ENCODE results near the gene GPR21.

The GPR21 gene

GRCh38 chr9:123000371-123001068 lies 32.9 kb upstream of the GPR21 start:
- no peak overlapping the region for H3K27ac ChIP-seq
- TF ChIP-seq CTCF (conservative IDR thresholded peaks at IDR 0.05), result no peak
- TF ChIP-seq ZFX (IDR thresholded peaks at IDR 0.05), result no peak

- TF ChIP-seq ZFX (IDR thresholded peaks at IDR 0.05), result no peak
- no peak for TF ChIP-seq CTCF (conservative IDR thresholded peaks at IDR 0.05)
- H3K27ac ChIP-seq, result no peak overlapping the region
Measured at GRCh38 chr9:123002754-123003153, 30.7 kb upstream of the GPR21 start.

- no peak overlapping the region for H3K27ac ChIP-seq
- no peak for TF ChIP-seq ZFX (IDR thresholded peaks at IDR 0.05)
- TF ChIP-seq CTCF (conservative IDR thresholded peaks at IDR 0.05), result no peak
Measured at GRCh38 chr9:123003466-123003865, 30.0 kb upstream of the GPR21 start.

- no peak overlapping the region for H3K27ac ChIP-seq
- TF ChIP-seq CTCF (conservative IDR thresholded peaks at IDR 0.05) (no peak), ZFX (IDR thresholded peaks at IDR 0.05) (no peak)
Measured at GRCh38 chr9:123005964-123006363, 27.5 kb upstream of the GPR21 start.

DNA sequence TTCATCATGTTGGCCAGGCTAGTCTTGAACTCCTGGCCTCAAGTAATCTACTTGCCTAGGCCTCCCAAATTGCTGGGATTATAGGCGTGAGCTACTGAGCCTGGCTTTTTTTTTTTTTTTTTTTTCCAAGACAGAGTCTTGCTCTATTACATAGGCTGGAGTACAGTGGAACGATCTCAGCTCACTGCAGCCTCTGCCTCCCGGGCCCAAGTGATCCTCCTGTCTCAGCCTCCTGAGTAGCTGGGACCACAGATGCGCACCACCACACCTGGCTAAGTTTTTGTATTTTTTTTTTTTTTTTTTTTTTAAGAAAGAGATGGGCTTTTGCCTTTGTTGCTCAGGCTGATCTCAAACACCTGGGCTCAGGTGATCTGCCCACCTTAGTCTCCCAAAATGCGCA lies 26.2 kb upstream of the GPR21 start:
- H3K27ac ChIP-seq, result no peak overlapping the region
- TF ChIP-seq CTCF (conservative IDR thresholded peaks at IDR 0.05) (no peak), ZFX (IDR thresholded peaks at IDR 0.05) (no peak)

GRCh38 chr9:123008909-123009308 lies 24.6 kb upstream of the GPR21 start:
- TF ChIP-seq CTCF (conservative IDR thresholded peaks at IDR 0.05) (no peak), ZFX (IDR thresholded peaks at IDR 0.05) (no peak)
- H3K27ac ChIP-seq, result no peak overlapping the region

DNA sequence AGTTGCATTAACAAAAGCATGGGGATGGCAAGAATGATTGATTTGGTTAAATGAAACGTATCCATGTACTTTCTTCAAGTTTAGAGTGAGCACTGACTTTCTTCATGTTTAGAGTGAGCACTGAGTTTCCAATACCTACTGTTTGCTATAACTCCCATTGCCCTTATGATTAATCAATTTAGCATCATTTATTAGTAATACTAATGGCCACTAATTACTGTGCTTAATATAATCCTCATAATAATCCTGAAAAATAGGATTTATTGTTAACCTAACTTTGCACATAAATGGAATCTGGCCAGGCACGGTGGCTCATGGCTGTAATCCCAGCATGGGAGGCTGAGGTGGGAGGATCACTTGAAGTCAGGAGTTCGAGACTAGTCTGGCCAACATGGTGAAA lies 22.1 kb upstream of the GPR21 start:
- H3K27ac ChIP-seq, result no peak overlapping the region
- TF ChIP-seq CTCF (conservative IDR thresholded peaks at IDR 0.05) (no peak), ZFX (IDR thresholded peaks at IDR 0.05) (no peak)

Data from C4-2B (cell line).